ENCODE measurements around the gene IGDCC3.

Gene IGDCC3

DNA sequence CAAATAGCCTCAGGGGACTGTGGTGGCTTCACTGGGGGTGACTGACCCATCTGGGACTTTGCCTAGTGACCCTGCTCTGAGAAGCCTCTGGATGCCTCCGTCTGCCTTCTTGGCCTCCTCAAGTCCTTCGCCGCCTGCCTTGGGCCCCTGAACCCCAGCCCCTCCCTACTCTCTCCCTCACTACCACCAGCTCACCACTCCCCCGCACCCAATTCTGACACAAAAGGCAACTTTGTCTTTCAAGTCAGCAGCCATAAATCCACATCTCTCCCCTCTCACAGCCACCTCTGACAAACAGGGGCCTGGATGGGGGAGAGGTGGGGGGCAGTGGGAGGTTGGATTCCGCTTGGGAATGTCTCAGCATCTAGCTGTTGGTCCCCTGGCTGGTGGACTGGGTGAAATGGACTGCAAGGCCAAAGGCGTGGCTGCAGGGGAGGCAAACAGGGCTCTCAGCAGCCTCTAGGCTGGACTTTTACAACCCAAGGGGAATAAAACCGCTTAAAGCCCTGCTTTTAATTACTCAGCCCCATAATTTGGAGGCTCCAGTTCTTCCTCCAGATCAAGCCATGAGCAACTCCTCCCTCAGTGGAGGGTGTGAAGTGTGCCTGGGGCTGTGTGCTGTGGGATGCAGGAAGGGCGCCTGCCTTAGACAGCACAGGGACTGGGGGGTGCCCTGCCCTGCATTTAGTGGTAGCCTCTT is 33.4 kb downstream of the IGDCC3 start:
- DNase-seq (ENCODE audit: low read depth in 2 of 3, low spot score in 1 of 3) = no peak

DNA sequence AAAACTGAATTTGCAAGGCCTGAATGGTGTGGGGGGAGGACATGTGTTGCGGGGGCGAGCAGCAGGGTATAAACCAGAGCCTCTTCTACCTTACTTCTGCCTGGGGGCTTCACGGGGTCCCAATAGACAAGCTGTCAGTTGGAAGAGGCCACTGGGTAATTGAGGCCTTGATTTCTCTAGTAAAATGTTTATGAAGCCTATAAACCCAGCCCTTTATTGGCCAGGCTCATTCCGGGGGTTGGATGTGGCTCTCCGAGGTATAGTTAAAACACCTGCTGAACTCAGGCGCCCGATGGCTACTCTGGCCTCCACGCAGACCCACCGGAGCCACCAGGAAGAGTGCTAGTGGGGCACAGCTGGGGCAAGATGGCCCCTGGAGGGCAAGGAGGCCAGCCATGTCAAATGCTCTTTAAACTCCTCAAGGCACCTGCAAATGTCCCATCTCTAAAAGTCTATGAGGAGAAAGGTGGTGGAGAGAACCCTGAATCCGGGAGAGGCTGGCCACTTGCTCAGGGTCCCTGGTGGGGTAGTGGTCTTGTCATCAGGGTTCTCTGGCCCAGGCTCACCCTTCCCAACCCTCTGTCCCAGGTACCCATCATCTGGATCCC is 34.3 kb downstream of the IGDCC3 start:
- no peak for DNase-seq (ENCODE audit: low read depth in 2 of 3, low spot score in 1 of 3)

DNA sequence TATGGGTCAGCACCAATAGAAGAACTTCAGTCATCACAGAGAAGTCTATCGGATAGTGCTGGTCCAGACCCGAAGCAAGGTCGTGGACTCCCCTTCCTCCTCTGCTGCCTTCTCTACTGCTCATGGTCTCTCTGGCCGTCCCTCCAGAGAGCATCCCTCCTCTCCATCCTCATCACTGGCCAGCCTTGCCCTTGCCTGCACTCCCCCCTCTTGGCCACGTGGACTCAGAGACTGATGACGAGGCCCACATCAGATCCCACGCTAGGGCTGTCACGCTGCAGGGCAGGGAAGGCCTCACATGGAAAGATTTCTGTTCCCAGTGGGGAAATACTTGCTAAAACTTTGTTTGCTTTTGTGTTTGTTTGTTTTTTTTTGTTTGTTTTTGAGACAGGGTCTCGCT is 35.3 kb downstream of the IGDCC3 start:
- no peak for DNase-seq (ENCODE audit: low read depth in 2 of 3, low spot score in 1 of 3)

DNA sequence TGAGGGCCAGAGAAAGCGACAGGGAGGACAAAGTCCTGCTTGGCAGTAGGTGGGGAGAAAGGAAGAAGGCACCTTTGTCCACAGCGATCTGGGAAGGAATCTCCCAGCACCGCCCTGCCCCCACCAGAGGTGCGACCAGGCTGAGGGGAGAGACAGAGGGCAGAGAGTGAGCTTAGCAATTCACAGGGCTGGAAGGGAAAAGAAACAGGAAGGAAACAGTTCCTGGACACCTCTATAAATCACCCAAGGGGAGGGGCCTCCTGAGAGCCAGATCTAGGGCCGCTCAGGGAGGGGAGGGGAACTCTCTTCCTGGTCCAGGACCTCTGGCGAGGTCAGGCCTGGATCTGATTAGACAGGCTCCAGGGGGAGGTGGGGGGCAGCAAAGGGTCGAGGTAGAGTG is 37.9 kb downstream of the IGDCC3 start:
- DNase-seq (ENCODE audit: low read depth in 2 of 3, low spot score in 1 of 3) = no peak

DNA sequence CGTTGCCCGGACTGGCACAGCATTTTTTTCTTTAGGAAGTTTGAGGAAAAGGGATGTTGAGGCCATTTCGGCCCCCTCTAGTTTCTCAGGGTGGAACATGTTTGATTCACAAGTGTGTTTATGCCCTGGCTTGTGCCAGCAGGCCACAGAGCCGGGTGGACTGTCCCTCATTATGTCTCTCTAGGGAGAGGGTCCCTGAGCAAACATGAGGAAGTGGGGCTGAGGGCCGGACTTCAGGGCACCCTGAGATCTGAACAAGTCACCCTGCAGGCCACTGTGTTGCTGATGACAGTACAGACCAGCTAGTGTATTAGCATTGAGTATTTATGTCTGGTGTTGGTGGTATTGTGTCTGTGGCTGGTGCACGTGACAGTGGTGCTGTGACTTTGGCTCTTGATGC is 38.4 kb downstream of the IGDCC3 start:
- no peak for DNase-seq (ENCODE audit: low read depth in 2 of 3, low spot score in 1 of 3)

DNA sequence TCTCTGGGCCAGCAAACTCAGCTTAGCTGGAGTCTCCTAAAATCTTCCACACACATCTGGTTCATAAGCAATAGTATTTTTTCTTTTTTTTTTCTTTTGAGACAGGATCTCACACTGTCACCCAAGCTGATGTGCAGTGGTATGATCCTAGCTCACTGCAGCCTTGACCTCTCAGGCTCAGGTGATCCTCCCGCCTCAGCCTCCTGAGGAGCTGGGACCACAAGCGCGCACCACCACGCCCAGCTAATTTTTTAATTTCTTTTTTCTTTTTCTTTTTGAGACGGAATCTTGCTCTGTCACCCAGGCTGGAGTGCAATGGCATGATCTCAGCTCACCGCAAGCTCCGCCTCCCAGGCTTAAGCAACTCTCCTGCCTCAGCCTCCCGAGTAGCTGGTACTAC is 39.0 kb downstream of the IGDCC3 start:
- DNase-seq (ENCODE audit: low read depth in 2 of 3, low spot score in 1 of 3) = no peak

DNA sequence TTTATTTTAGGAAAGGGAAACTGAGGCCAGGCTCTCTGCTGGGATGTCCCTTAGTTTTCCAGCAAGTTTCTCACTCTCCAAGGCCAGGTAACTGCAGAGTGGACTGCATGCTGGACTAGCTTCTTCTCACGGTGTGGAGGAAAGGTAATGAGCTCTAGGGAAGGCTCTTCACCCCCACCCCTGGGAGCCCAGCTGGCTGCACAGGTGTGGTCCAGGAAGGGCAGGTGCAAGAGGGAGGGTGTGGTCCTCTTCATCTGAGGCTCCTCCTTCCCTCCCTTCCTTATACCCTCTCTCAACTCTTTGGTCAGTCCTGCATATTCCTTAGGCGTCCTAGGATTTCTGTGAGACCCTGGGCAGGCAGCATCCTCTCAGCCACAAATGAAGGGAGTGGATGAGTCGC is 39.4 kb downstream of the IGDCC3 start:
- DNase-seq (ENCODE audit: low read depth in 2 of 3, low spot score in 1 of 3) = no peak

DNA sequence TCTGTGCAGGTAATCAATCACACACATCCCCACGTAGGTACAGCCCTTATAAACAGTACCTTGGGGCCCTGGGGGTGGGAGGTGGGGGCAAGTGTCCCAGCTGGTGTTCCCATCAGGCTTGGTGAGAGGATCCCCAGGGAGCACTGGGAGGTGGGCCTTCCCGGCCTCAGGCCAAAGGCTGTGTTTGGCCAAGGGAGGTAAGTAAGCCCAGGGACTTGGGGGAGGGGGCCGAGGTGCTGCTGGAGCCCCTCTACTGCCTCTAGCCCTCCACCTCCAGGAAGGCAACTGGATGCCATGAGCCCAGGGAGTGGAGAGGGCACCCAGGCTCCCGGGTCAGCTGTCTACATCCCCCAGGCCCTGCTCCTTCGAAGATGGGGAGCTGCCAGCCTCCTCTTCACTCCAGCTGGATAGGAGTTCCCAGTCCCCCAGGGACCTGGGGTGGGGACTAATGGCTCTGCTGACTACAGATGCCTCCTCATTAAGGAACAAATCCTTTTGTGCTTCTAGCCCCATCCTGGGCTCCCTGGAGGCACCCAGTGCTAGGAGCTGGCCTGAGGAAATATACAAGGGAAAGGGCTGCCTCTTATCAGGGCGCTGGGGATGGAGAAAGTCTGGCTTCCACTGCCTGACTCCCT is 40.2 kb downstream of the IGDCC3 start:
- no peak for DNase-seq (ENCODE audit: low read depth in 2 of 3, low spot score in 1 of 3)

DNA sequence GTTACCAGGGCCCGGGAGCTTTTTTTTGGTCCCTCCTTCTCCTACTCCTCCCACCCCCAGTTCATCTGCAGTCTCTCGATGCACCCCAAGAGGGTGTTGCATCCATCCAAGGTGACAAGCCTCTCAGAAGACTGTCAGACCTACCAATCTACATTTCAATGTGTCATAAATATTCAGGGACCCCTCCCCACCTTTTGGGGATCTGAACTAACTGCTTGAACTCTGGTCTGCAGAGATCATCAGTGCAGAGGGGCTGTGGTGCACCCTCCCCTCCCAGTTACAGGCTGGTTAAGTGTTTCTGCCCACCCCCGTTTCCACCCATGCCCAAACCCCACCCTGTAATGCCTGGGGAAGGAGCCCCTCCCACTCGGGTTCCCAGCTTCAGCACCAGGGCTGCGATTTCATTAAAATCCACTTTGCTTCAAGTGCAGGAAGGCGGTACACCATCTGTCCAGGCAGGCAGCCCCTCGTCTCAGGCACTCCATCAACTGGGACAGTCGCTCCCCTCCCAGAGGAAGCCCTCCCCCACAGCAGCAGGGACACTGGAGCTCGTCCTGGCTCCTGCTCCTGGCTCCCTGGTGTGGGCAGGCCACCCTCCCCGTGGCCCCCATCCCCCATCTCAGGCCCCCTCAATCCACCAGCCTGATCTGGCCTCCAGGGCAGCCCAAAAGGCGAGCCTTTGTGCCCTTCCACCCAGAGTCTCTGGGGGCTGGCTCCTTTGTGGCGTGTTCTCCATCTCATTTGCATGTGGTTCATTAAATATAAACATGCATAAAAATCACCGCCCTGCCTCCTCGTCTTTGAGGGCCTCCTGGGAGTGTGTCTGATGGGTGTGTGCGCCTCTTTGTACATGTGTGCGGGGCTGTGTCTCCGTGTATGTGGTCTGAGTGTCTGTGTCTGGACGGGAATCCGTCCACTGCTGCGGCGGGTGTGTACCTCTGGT is 41.0 kb downstream of the IGDCC3 start:
- no peak for DNase-seq (ENCODE audit: low read depth in 2 of 3, low spot score in 1 of 3)

DNA sequence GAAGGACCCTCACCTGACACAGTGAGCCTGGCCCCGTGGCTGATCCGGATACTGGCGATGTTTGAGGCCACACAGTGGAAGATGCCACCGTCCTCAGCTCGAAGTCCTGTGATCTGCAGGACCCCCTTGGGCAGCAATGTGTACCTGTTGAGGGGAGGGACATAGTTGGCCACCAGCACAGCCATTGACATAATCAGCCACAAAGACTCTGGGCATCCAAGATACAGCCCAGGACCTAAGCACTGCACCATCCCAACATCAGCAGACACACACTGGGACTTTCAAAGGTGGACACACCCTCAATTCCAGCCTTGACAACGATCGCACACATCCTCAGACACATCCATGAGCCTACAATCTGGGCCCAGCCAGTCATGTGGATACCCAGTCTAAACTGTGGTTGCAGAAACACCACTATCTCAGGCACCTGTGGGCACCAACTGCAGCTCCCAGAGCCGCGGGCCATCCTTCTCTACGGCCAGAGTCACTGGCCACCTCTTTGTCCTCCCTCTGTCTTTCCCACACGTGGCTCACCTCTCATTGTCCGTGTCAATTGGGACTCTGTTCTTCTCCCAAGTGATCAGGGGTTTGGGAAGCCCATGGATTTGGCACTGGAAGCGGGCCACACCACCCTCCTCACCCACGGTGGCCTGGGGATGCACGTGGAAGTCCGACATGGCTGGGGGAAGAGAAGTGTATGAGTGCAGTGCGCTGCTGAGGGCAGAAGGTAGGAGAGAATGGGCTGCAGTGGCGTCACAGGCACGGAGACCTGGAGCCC is 42.3 kb downstream of the IGDCC3 start:
- DNase-seq (ENCODE audit: low read depth in 2 of 3, low spot score in 1 of 3) = no peak

DNA sequence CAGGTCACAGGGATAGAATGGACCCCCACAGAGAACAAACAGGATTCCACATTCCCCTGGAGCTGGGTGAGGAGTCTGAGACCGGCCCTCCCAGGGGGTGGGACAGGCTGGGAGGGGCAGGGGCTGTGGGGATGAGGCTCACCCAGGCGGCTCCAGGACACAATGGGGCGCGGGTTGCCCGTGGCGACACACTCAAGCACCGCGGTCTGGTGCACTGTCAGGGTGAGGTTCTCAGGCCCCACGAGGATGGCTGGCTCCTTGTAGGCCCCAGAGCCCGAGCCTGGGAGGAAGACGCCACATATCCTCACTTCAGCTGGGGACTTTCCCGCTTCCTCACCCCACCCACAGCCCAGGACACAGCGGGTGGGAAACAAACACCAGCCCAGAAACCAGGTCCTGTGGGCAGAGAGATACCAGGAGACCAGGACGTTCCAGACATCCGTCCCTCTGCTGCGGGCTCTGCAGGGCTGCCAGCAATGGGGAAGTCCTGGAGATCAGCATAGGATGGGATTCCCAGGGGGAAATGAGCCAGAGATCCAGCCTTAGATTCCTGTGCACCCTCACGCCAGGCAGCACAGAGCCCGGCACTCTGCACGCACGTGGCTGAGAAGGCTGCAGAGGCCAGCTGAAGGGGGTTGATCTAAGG is 43.1 kb downstream of the IGDCC3 start:
- DNase-seq (ENCODE audit: low read depth in 2 of 3, low spot score in 1 of 3) = no peak

DNA sequence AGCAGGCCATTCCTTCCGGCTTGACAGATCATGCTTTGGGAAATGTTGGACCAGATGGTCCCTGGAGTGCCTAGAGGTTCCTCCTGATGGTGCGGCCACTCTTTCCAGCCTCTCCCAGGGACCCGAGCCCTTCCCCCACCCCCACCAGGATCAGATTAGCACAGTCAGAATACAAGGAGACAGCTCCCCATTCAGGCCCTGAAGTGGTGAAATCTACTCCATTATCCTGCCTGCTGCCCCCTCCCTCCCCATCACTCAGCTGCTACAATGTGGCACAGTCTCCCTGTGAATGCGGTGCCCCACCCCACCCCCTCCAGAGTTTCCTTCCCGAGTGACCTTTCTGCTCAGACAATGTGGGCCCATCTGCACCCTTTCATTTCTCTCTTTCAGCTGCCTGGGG is 43.9 kb downstream of the IGDCC3 start:
- no peak for DNase-seq (ENCODE audit: low read depth in 2 of 3, low spot score in 1 of 3)

DNA sequence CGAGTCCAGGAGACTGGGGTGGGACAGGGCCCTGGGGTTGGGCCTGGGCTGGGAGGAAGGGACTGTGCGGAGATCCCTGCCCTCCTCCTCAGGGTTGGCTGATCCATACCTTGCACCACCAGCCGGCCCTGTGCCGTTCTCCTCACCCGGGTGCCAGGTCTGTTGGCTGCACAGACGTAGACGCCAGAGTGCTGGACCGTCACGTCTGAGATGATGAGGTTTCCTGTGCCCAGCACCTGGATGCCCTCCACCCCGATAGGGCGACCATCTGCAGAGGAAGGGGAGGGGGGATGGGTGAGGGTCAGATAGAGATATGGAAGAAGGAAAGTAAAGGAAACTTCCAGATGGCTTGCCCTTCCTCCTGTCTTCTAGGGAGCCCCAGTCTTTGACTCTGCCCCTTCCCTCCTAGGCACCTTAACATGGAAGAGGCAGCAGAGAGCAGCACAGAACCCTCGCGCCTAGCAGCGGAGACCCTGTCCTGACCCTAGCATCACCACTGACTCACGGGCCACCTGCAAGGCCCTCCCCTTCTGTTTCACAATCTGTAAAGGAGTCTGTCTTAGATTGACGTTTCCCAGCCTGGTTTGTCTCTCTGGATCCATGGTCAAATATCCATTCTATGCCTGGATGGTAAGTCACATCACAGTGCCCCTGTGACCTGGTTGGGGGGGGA is 44.5 kb downstream of the IGDCC3 start:
- no peak for DNase-seq (ENCODE audit: low read depth in 2 of 3, low spot score in 1 of 3)

DNA sequence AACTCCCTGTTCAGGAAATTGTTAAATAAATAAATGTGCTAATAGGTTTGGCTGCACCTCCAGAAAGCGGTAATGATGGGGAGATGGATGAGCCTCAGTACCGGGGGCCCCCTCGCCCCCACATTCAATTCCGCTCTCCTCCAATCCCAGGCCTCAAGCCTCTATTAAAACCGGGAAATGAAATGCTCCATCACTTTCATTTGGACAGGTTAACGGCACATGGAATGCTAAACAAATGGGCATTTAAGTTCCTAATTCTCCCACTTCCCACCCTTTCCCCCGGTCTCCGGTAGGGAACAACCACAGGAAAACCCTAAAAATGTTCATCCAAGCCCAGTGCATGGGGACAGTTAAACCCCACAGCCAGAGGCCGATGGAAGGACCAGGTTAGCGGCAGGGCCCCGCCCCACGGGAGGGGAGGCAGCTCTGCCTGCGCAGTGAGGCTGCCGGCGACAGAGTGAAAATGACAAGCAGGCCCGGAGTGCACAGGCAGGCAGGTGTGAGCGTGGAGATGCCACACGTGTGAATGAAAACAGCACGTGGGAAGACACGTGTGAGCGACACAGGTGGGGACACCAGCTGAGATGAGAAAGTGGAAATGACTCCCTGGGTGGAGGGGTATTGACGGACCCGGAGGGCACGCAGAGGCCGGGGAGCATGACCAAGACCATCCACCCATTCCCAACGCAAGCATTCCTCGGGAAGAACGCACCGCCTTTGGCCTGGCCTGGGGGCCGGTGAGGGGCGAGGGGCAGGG is 45.2 kb downstream of the IGDCC3 start:
- no peak for DNase-seq (ENCODE audit: low read depth in 2 of 3, low spot score in 1 of 3)

DNA sequence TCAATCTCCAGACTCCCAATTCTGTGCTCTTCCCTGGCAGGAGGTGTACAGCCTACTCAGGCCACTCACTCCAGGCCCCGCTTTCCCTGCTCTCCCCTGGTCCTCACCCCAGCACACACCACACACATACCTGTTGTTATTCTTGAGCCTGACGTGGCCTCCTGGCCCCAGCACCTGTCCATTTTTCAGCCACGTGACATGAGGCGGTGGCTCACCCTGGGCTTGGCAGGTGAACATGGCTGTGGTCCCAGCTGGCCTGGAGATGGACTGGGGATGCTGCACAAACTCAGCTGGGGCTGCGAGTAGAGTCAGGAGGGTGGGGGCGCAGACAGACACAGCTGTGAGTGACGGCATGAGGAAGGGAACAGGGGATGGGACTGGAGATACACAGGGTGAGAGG is 46.0 kb downstream of the IGDCC3 start:
- no peak for DNase-seq (ENCODE audit: low read depth in 2 of 3, low spot score in 1 of 3)

DNA sequence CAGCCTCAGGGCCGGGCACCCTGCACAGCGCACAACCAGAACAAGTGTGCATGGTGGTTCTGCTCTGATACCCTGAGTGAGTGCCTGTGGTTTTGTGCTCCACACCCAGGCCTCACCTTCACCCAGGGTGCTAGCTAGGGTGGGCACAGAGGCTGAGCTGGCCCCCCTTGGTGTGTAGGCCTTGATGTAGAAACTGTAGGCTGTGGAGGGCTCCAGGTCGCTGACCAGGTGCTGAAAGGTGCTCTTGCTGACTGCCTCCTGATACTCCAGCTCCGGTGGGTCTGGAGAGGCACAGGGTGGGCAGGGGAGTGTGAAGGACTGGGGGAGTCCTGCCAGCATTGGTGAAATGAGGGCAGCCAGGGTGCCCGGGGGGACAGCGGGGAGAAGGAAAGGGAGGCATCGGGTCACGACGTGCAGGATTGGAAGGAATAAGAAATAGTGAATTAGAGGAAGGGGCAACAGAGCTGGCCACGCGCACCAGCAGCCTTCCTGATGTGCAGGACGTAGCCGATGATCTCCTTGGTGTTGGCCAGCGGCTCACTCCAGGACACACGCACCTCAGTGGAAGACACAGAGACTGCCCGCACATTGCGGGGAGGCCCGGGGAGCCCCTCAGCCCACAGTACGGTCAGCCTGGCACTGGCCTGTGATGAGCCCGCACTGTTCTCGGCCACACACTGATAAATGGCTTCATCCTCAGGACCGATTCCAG is 46.7 kb downstream of the IGDCC3 start:
- DNase-seq (ENCODE audit: low read depth in 2 of 3, low spot score in 1 of 3) = no peak

DNA sequence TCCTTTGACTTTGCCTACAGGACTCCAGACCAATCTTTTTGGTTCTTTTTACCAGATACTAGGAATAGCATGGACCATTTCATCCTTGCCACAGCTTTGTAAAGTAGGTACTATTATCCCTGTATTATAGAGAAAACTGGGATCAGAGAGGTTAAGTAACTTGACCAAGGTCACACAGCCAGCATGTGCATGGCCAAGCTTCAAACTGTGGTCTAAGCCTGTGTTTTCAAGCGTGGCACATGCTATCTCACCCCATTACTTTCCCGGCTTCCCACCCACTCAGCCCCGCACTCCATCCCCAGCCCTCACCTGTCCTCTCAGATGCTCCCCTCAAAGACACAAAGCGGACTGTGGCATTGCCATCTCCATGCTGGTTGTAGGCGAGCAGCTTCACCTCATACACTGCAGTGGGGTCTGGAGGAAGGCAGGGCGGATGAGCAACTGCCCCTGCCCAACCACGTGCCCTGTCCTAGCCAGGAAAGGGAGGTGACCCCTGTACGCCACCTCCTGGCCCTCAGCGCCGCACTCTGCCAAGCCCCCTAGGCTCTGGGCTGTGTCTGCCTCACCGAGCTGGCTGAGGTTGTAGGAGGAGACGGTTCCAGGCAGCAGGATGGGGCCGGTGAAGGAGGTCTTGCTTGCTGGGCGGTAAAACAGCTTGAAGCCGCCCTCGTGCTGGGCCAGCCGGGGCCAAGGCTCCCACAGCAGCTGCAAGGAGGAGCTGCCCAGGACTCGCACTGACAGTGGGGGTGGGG is 47.6 kb downstream of the IGDCC3 start:
- no peak for DNase-seq (ENCODE audit: low read depth in 2 of 3, low spot score in 1 of 3)

All from stimulated activated CD4-positive, alpha-beta T cell treated with anti-CD3 and anti-CD28 coated beads, Interleukin-12 subunit alpha, Interleukin-12 subunit beta, amount 100 ng/mL, for 48 hours (primary cell).